Right lung (tissue), 5 donors: ENCODE measurements around the gene PIK3CB. TPM values are rescaled to one million over a fixed set of nuclear protein-coding genes. Genes with fewer than 3 reads are reported as not detected.
"Not testable (repeated sequence)": the region's sequence is repeated elsewhere in the genome, so short reads cannot be mapped to it uniquely, and the experiment has no call there.

ENCODE experiments used
- DNase-seq, 2 donors: peaks; one replicate each; pipeline ENCODE4 v3.0.0-alpha.2; 2013
- polyA plus RNA-seq, 5 donors: library from polyadenylated mRNA; unstranded; fragments of 120-200 nt; gene quantifications; one replicate each; pipeline versions ENCODE4 v1.2.1 to v1.2.3, GENCODE V29; 2013; ENCODE audit warnings: inconsistent platforms in 1 of 5, low replicate concordance in 1 of 5; ENCODE audit not compliant: insufficient read length in 5 of 5, insufficient read depth in 1 of 5

PIK3CB gene
- polyA plus RNA-seq, 5 donors, result 11.0 to 16.1 (median 15.0) TPM

DNA sequence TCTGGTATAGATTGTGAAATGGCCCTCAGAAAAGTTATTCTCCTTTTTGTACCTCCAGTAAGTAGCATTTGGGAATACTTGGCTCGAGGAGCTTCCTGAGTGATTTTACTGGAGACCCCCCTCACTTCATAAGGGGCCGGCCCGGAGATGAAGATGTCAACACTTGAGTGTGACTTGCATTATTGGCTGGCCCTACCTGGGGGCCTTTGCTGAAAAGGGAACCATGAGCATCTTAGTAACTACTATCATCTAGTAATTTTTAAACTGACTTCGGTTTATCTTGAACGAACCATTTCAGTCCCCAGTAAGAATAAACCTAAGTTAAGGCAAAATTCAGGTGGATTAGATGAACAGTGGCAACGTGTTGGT lies 224.8 kb downstream of the PIK3CB start:
- no peak for DNase-seq

DNA sequence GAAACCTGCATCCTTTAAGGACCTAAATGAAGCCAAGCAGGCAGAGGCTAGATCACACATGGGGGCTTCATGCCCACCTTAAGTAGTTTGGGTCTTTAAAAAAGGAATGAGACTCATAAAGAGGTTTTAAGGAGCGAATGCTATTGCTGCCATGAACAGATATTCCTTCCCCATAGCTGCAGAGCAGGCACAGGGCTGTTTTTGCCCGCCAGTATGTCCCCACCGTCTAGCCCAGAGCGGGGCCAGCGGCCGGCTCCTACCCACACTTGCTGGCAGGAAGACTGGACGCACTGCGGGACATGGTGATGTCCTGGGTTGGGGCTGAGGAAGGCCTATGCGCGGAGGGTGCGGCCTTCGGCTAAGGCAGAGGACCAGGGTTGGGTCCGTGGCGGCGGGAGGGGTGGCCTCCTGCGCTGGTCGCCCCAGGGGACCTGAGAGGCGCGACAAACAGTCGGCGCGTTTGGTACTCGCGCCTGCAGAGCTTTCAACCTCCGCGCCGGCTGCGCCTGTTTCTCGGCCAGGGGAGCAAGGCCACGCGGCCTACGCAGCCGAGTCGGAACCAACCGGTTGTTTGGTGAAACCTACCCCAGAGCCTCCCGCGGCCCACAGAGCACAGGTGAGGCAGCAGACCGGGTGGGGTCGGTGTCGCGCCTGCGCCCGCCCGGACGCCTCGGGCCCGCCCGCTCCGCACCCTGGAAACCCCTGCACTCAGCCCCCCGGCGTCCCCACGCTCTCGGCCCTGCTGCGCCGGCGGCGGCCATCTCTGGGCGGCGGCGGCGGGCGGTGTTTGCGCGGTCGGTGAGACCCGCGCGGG lies 226.2 kb downstream of the PIK3CB start, which contains the start of gene FAIM:
TSS of gene FAIM (plus strand) at position 450 of the 814 bp plus-strand sequence. CDS start 10,956 bp downstream, outside the sequence.
- DNase-seq, result peak; percentile 78 to 85

DNA sequence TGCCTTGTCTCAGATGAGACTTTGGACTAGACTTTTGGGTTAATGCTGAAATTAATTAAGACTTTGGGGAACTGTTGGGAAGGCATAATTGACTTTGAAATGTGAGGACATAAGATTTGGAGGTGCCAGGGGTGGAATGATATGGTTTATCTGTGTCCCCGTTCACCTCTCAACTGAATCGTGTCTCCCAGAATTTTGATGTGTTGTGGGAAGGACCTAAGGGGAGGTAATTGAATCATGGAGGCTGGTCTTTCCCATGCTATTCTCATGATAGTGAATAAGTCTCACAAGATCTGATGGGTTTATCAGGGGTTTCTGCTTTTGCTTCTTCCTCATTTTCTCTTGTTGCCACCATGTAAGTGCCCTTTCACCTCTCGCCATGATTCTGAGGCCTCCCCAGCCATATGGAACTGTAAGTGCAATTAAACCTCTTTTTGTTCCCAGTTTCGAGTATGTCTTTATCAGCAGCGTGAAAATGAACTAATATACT lies 230.6 kb downstream of the PIK3CB start:
- not testable (repeated sequence) for DNase-seq

Other genes starting within 250 kb of the PIK3CB start
- 10 to 100 TPM; 35.5 to 67.5 (median 61.2) TPM for gene CEP70, start 240.7 kb downstream of the PIK3CB start, polyA plus RNA-seq
- gene FAIM, start 226.2 kb downstream of the PIK3CB start, polyA plus RNA-seq, result 10 to 100 TPM; 27.7 to 43.9 (median 34.0) TPM
- not detected for gene FOXL2, start 112.2 kb upstream of the PIK3CB start, polyA plus RNA-seq
- under 1 TPM in 4 of 5 donors, not detected in 1; 0.04 to 0.08 (median 0.05) TPM for gene FOXL2NB, start 112.3 kb upstream of the PIK3CB start, polyA plus RNA-seq
- gene PRR23A, start 171.3 kb upstream of the PIK3CB start, polyA plus RNA-seq, result not detected
- not detected for gene PRR23B, start 186.0 kb upstream of the PIK3CB start, polyA plus RNA-seq
- gene PRR23C, start 210.0 kb upstream of the PIK3CB start, polyA plus RNA-seq, result under 1 TPM in 3 of 5 donors, not detected in 2; 0.06 TPM